ENCODE data around the gene NR2E1. TPM values are rescaled to one million over a fixed set of nuclear protein-coding genes. Genes with fewer than 3 reads are reported as not detected.

The NR2E1 gene
- total RNA-seq, 1 donor from 2014 or later, result not detected

DNA sequence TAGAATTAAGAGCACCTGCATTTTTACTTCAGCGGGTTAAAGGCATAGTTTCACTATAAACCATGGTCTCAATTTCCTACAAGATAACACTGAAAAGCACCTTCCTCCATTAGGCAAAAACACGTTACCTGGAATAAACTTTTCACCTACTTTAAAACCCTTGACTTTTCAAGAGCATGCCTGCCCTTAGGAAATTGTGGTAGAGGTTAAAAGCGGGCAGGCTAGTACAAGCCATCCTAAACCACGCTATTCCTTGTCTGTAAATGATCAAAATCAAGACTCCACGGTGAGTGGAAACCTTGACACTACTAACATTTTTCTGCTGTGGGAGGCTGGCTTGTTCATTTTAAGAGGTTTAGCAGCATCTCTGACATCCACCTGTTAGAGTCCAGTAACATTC, 43.9 kb downstream of the NR2E1 start:
- Mint-ChIP-seq H3K27ac (no peak overlapping the region), H3K4me3 (no peak overlapping the region), H3K27me3 (ENCODE audit: low read depth) (no peaks in the 10 kb centered on the region), H3K4me1 (peaks cover 7% of the 10 kb centered on the region), H3K9me3 (no peaks in the 10 kb centered on the region), H3K36me3 (peaks cover 19% of the 10 kb centered on the region)
- TF ChIP-seq, protein P1, sequence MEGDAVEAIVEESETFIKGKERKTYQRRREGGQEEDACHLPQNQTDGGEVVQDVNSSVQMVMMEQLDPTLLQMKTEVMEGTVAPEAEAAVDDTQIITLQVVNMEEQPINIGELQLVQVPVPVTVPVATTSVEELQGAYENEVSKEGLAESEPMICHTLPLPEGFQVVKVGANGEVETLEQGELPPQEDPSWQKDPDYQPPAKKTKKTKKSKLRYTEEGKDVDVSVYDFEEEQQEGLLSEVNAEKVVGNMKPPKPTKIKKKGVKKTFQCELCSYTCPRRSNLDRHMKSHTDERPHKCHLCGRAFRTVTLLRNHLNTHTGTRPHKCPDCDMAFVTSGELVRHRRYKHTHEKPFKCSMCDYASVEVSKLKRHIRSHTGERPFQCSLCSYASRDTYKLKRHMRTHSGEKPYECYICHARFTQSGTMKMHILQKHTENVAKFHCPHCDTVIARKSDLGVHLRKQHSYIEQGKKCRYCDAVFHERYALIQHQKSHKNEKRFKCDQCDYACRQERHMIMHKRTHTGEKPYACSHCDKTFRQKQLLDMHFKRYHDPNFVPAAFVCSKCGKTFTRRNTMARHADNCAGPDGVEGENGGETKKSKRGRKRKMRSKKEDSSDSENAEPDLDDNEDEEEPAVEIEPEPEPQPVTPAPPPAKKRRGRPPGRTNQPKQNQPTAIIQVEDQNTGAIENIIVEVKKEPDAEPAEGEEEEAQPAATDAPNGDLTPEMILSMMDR (IDR thresholded peaks at IDR 0.05; ENCODE audit: unreplicated experiment), result no peak
- DNase-seq (ENCODE audit: low spot score in 2 of 2, unreplicated experiment in 2 of 2), result no peak

- TF ChIP-seq, protein P1 (IDR thresholded peaks at IDR 0.05; ENCODE audit: unreplicated experiment), result no peak
- Mint-ChIP-seq H3K27ac (no peak overlapping the region), H3K4me3 (no peak overlapping the region), H3K36me3 (peaks cover 25% of the 10 kb centered on the region), H3K27me3 (ENCODE audit: low read depth) (no peaks in the 10 kb centered on the region), H3K9me3 (no peaks in the 10 kb centered on the region), H3K4me1 (peaks cover 7% of the 10 kb centered on the region)
- no peak for DNase-seq (ENCODE audit: low spot score in 2 of 2, unreplicated experiment in 2 of 2)
These were observed 44.7 kb downstream of the NR2E1 start for GRCh38 chr6:108210556-108210955.

GRCh38 chr6:108211671-108212070, 45.8 kb downstream of the NR2E1 start:
- TF ChIP-seq, protein P1 (IDR thresholded peaks at IDR 0.05; ENCODE audit: unreplicated experiment), result no peak
- Mint-ChIP-seq H3K27me3 (ENCODE audit: low read depth) (no peaks in the 10 kb centered on the region), H3K4me1 (peaks cover 7% of the 10 kb centered on the region), H3K36me3 (peaks cover 26% of the 10 kb centered on the region), H3K9me3 (no peaks in the 10 kb centered on the region), H3K27ac (peak overlapping the region; percentile 54), H3K4me3 (no peak overlapping the region)
- DNase-seq (ENCODE audit: low spot score in 2 of 2, unreplicated experiment in 2 of 2), result no peak

- peaks cover 2% of the 10 kb centered on the region for H3K4me1 Mint-ChIP-seq
- TF ChIP-seq, protein P1 (IDR thresholded peaks at IDR 0.05; ENCODE audit: unreplicated experiment), result no peak
- H3K4me3 Mint-ChIP-seq, result no peak overlapping the region
- DNase-seq (ENCODE audit: low spot score in 2 of 2, unreplicated experiment in 2 of 2), result no peak
- H3K9me3 Mint-ChIP-seq, result peaks cover 9% of the 10 kb centered on the region
- H3K36me3 Mint-ChIP-seq, result peaks cover 26% of the 10 kb centered on the region
- H3K27ac Mint-ChIP-seq, result no peak overlapping the region
- H3K27me3 Mint-ChIP-seq (ENCODE audit: low read depth), result no peaks in the 10 kb centered on the region
These were observed 56.2 kb downstream of the NR2E1 start for GRCh38 chr6:108222064-108222463.

DNA sequence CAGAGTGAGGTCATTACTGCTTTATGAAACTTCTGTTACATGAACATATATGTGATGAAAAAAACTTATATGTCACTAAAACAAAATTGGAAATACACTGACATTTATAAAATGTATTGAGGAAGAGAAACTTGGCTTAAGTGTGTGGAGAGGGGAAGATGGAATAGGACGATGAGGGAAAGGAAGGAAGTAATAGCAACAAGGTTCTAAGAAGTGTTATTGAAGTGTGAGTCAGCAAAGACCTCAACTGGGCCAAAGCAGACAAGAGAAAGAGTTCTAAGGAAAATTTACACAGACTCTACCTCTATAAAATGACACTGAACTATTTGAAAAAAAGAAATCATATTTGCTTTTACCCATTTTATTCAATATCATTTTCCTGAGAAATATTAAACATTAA, 56.7 kb downstream of the NR2E1 start:
- Mint-ChIP-seq H3K36me3 (peaks cover 26% of the 10 kb centered on the region), H3K4me1 (peaks cover 5% of the 10 kb centered on the region), H3K27ac (no peak overlapping the region), H3K4me3 (no peak overlapping the region), H3K27me3 (ENCODE audit: low read depth) (no peaks in the 10 kb centered on the region), H3K9me3 (peaks cover 9% of the 10 kb centered on the region)
- DNase-seq (ENCODE audit: low spot score in 2 of 2, unreplicated experiment in 2 of 2), result no peak
- TF ChIP-seq, protein P1 (IDR thresholded peaks at IDR 0.05; ENCODE audit: unreplicated experiment), result no peak

DNA sequence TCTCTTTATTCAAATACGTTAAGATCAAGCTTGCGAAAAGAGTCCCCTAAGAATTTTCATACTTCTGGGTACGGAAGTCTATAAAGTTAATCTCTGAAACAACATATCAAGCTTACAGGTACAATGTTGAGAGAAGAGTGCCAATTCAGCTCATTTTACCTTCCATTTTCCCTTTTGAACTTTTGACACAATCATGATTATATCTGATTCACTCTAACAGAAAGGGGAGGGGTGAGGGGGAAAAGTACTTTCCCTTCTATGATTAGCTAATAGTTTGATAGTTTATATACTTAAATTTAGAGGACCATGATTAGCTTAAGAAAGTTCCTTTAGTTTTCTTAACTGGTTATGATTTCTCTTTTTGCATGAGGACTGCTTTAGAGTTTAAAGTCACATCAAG, 61.5 kb downstream of the NR2E1 start:
- peaks cover 13% of the 10 kb centered on the region for H3K4me1 Mint-ChIP-seq
- TF ChIP-seq, protein P1 (IDR thresholded peaks at IDR 0.05; ENCODE audit: unreplicated experiment), result no peak
- DNase-seq (ENCODE audit: low spot score in 2 of 2, unreplicated experiment in 2 of 2), result no peak
- H3K4me3 Mint-ChIP-seq, result no peak overlapping the region
- no peak overlapping the region for H3K27ac Mint-ChIP-seq
- no peaks in the 10 kb centered on the region for H3K9me3 Mint-ChIP-seq
- H3K27me3 Mint-ChIP-seq (ENCODE audit: low read depth), result no peaks in the 10 kb centered on the region
- H3K36me3 Mint-ChIP-seq, result peaks cover 4% of the 10 kb centered on the region

Data from mesothelial cell of epicardium (in vitro differentiated cells).